ENCODE results near the gene PIMREG. TPM values are rescaled to one million over a fixed set of nuclear protein-coding genes. Genes with fewer than 3 reads are reported as not detected.
"Not testable (repeated sequence)": the region's sequence is repeated elsewhere in the genome, so short reads cannot be mapped to it uniquely, and the experiment has no call there.

PIMREG gene
- total and polyA plus RNA-seq, 2 donors from 2014 or later, result 1.7 TPM; not detected in 1

DNA sequence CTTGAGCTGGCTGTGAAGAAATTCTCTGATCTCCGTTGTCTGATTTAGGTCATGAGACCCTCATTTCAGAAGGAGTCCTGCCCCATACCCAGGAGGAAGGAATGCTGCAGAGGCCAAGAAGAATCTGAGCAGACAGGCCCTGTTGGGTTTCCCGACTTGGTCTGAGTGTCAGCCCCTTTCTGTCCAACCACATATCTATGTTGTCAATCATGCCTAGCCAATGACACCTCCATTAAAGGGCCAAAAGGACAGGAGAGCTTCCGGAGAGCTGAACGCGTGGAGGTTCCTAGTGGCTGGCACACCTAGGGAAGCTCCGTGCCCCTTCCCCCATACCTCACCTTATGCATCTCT, 37.8 kb downstream of the PIMREG start:
- no peaks in the 10 kb centered on the region for H3K36me3 ChIP-seq (ENCODE audit: control insufficient read depth in 2 of 3, insufficient read depth in 3 of 3, low read length in 3 of 3)
- FAIRE-seq (no peak), DNase-seq (no peak)
- H3K9me3 ChIP-seq (ENCODE audit: control insufficient read depth in 2 of 3, insufficient read depth in 1 of 3, low read length in 3 of 3), result no peaks in the 10 kb centered on the region
- H3K4me3 ChIP-seq (ENCODE audit: low read length in 3 of 3), result no peak overlapping the region
- no peak overlapping the region for H3K27ac ChIP-seq (ENCODE audit: low read depth in 2 of 2, low read length in 2 of 2)
- H3K4me1 ChIP-seq (ENCODE audit: control insufficient read depth in 2 of 3, insufficient read depth in 2 of 3, low read depth in 1 of 3, low read length in 3 of 3), result no peaks in the 10 kb centered on the region
- no peak overlapping the region for H3K9ac ChIP-seq (ENCODE audit: low read length in 3 of 3)
- intact Hi-C loops (cut with DNase I), result no loop called here
- TF ChIP-seq, protein P1, sequence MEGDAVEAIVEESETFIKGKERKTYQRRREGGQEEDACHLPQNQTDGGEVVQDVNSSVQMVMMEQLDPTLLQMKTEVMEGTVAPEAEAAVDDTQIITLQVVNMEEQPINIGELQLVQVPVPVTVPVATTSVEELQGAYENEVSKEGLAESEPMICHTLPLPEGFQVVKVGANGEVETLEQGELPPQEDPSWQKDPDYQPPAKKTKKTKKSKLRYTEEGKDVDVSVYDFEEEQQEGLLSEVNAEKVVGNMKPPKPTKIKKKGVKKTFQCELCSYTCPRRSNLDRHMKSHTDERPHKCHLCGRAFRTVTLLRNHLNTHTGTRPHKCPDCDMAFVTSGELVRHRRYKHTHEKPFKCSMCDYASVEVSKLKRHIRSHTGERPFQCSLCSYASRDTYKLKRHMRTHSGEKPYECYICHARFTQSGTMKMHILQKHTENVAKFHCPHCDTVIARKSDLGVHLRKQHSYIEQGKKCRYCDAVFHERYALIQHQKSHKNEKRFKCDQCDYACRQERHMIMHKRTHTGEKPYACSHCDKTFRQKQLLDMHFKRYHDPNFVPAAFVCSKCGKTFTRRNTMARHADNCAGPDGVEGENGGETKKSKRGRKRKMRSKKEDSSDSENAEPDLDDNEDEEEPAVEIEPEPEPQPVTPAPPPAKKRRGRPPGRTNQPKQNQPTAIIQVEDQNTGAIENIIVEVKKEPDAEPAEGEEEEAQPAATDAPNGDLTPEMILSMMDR (IDR thresholded peaks at IDR 0.05; ENCODE audit: borderline replicate concordance, extremely low read depth, insufficient read depth), result no peak
- no peaks in the 10 kb centered on the region for H3K27me3 ChIP-seq (ENCODE audit: control insufficient read depth, insufficient read depth, low read length)

DNA sequence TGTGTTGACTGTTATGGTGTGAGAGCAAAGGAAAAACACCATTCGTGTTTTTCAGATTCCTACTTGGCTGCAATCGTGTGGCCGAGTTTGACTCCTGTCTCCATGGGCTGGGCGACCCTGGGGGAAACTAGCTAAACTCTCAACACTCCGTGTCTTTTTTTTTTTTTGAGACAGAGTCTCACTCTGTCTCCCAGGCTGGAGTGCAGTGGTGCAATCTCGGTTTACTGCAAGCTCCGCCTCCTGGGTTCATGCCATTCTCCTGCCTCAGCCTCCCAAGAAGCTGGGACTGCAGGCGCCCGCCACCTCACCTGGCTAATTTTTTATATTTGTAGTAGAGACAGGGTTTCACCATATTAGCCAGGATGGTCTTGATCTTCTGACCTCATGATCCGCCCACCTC, 38.5 kb downstream of the PIMREG start:
- H3K4me1 ChIP-seq (ENCODE audit: control insufficient read depth in 2 of 3, insufficient read depth in 2 of 3, low read depth in 1 of 3, low read length in 3 of 3); H3K36me3 ChIP-seq (ENCODE audit: control insufficient read depth in 2 of 3, insufficient read depth in 3 of 3, low read length in 3 of 3); H3K9me3 ChIP-seq (ENCODE audit: control insufficient read depth in 2 of 3, insufficient read depth in 1 of 3, low read length in 3 of 3); H3K9ac ChIP-seq (ENCODE audit: low read length in 3 of 3); FAIRE-seq; intact Hi-C loops (cut with DNase I); H3K27ac ChIP-seq (ENCODE audit: low read depth in 2 of 2, low read length in 2 of 2); DNase-seq; H3K27me3 ChIP-seq (ENCODE audit: control insufficient read depth, insufficient read depth, low read length); H3K4me3 ChIP-seq (ENCODE audit: low read length in 3 of 3): not testable (repeated sequence)

DNA sequence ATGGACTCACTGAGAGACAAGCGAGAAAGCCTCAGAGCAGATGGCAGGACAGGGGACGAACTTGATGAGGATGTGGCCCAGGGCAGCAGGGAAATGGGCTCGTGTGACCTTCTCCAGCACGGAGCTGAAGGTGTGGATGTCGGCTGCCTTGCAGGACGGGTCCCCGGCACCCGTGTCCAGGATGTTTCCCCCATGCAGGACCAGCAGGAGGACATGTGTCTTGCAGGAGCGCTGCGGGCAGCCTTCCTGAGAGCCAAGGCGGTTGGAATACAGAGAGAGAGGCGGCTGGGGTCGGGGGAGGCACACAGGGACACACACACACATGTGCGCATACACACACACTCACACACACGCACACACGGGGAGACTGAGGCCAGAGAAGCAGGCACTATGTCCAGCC, 39.3 kb downstream of the PIMREG start:
- Histone ChIP-seq H3K9ac (ENCODE audit: low read length in 3 of 3) (no peak overlapping the region), H3K4me1 (ENCODE audit: control insufficient read depth in 2 of 3, insufficient read depth in 2 of 3, low read depth in 1 of 3, low read length in 3 of 3) (peaks cover 0 to 12% (median 0%) of the 10 kb centered on the region in 3 donors), H3K27me3 (ENCODE audit: control insufficient read depth, insufficient read depth, low read length) (no peaks in the 10 kb centered on the region), H3K4me3 (ENCODE audit: low read length in 3 of 3) (no peak overlapping the region), H3K9me3 (ENCODE audit: control insufficient read depth in 2 of 3, insufficient read depth in 1 of 3, low read length in 3 of 3) (no peaks in the 10 kb centered on the region), H3K27ac (ENCODE audit: low read depth in 2 of 2, low read length in 2 of 2) (no peak overlapping the region), H3K36me3 (ENCODE audit: control insufficient read depth in 2 of 3, insufficient read depth in 3 of 3, low read length in 3 of 3) (no peaks in the 10 kb centered on the region)
- intact Hi-C loops (cut with DNase I), result no loop called here
- FAIRE-seq, result no peak
- TF ChIP-seq, protein P1 (IDR thresholded peaks at IDR 0.05; ENCODE audit: borderline replicate concordance, extremely low read depth, insufficient read depth), result no peak
- DNase-seq, result no peak

DNA sequence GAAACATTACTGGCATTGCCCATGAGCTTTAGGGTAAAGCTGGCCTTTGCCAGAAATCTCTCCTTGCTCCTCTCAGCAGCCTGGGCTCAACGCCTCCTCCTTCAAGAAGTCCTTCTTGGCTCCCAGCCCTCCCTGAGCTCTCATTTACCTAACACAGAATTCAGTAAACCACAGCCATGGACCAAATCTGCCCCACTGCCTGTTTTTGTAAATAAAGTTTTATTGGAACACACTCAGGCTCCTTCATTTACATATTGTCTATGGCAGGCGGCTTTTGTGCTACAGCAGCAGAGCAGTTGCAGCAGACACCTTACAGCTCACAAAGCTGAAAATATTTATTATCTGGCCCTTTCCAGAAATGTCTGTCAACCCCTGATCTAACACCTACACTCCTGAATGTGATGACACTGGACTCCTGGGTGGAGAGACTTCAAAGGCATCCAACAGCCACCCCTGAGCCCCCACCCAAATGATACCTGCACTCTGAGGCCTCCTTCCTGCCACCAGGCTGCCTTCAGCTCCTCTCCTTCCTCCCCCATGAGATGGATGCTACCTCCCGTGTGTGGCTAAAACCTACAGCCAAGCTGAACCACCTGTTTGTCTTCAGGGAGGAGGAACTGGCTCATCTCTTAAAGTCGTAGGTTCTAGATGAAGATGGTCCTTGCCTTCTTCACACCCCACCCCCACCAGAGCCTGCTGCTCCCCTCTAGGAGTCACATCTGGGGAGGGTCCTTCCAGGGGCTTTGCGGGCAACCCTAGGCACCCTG, 41.6 kb downstream of the PIMREG start:
- no peak for FAIRE-seq
- Histone ChIP-seq H3K4me3 (ENCODE audit: low read length in 3 of 3) (no peak overlapping the region), H3K27ac (ENCODE audit: low read depth in 2 of 2, low read length in 2 of 2) (no peak overlapping the region), H3K9ac (ENCODE audit: low read length in 3 of 3) (no peak overlapping the region), H3K27me3 (ENCODE audit: control insufficient read depth, insufficient read depth, low read length) (no peaks in the 10 kb centered on the region), H3K36me3 (ENCODE audit: control insufficient read depth in 2 of 3, insufficient read depth in 3 of 3, low read length in 3 of 3) (no peaks in the 10 kb centered on the region), H3K9me3 (ENCODE audit: control insufficient read depth in 2 of 3, insufficient read depth in 1 of 3, low read length in 3 of 3) (no peaks in the 10 kb centered on the region), H3K4me1 (ENCODE audit: control insufficient read depth in 2 of 3, insufficient read depth in 2 of 3, low read depth in 1 of 3, low read length in 3 of 3) (peaks cover 0 to 13% (median 0%) of the 10 kb centered on the region in 3 donors)
- intact Hi-C loops (cut with DNase I), result no loop called here
- no peak for DNase-seq
- TF ChIP-seq, protein P1 (IDR thresholded peaks at IDR 0.05; ENCODE audit: borderline replicate concordance, extremely low read depth, insufficient read depth), result no peak
